HCT116 (cell line): Measurements from ENCODE around the gene REG1A. TPM values are rescaled to one million over a fixed set of nuclear protein-coding genes. Genes with fewer than 3 reads are reported as not detected.

ENCODE experiments used
- ATAC-seq: fragments of 200-7000 bp; cut with Tn5 transposase; 2 replicates; pipeline ENCODE4 v1.9.1; 2020; ENCODE audit warnings: mild to moderate bottlenecking, moderate library complexity
- BruUV-seq: library from RNA; stranded (reverse); fragments of 400-500 nt; replicated peaks from 2 replicates; lab custom pipeline; 2021; lab: Mats Ljungman, UMichigan
- CTCF ChIA-PET: fragments of 300-600 bp; sonication (Branson Sonifier 250); formaldehyde crosslinking; loops from one replicate; lab custom pipeline; 2021; ENCODE audit warnings: antibody characterized with exemption; lab: Charles Lee
- POLR2A ChIA-PET: fragments of 300-600, 350-600 bp; sonication (Branson Sonifier 250); formaldehyde crosslinking; loops from one replicate; lab custom pipeline; 2021; ENCODE audit warnings: antibody characterized with exemption; lab: Charles Lee
- RAD21 ChIA-PET, 2 experiments: fragments of 300-600 bp; sonication (Branson Sonifier 250); formaldehyde crosslinking; loops; one replicate each; lab custom pipeline; 2023; ENCODE audit warnings: low total read pairs in 2 of 2; ENCODE audit not compliant: uncharacterized antibody in 2 of 2, unreplicated experiment in 2 of 2, low non-redundant PET in 1 of 2; lab: Charles Lee
- DNase-seq: peaks from one replicate; pipeline ENCODE4 v3.0.0-alpha.2; 2010; ENCODE audit warnings: low read depth, low spot score
- H2AFZ ChIP-seq: fragments of 200-600 bp; shearing (Covaris generic), sonication (generic); 2 replicates; pipeline ENCODE4 v1.6.1; 2017; ENCODE audit warnings: low read depth, mixed run types, mixed read lengths, antibody characterized with exemption, low read length; ENCODE audit not compliant: poor library complexity, severe bottlenecking
- H3K27ac ChIP-seq: 2 replicates; pipeline ENCODE4 v1.5.1; 2012; ENCODE audit warnings: low read depth, low read length
- H3K27me3 ChIP-seq: fragments of 200-600 bp; sonication (generic); 2 replicates; pipeline ENCODE4 v1.6.1; 2016; ENCODE audit warnings: mixed run types, low read length, mixed read lengths; ENCODE audit not compliant: insufficient read depth
- H3K36me3 ChIP-seq, 2 experiments: fragments of 200-500 bp in 1 of 2; fragments of 200-600 bp in 1 of 2; sonication (Bioruptor generic) in 1 of 2; sonication (generic) in 1 of 2; 2 replicates each; pipeline versions ENCODE4 v1.5.1 to v1.6.1; 2014 to 2016; ENCODE audit warnings: low read length in 2 of 2, inconsistent platforms in 1 of 2, mixed read lengths in 1 of 2, mixed run types in 1 of 2; ENCODE audit not compliant: insufficient read depth in 2 of 2, control insufficient read depth in 1 of 2
- H3K4me1 ChIP-seq, 2 experiments: fragments of 200-600 bp in 1 of 2; sonication (generic) in 1 of 2; 2 replicates each; pipeline versions ENCODE4 v1.5.1 to v1.6.1; 2012 to 2017; ENCODE audit warnings: low read length in 2 of 2, inconsistent platforms in 1 of 2, mild to moderate bottlenecking in 1 of 2, mixed read lengths in 1 of 2, mixed run types in 1 of 2, moderate library complexity in 1 of 2; ENCODE audit not compliant: insufficient read depth in 2 of 2, control insufficient read depth in 1 of 2
- H3K4me2 ChIP-seq: fragments of 200-600 bp; sonication (generic); 2 replicates; pipeline ENCODE4 v1.6.1; 2017; ENCODE audit warnings: mixed run types, low read length, mixed read lengths
- H3K4me3 ChIP-seq, 2 experiments: fragments of 200-600 bp in 1 of 2; sonication (generic) in 1 of 2; replicated peaks in 1 of 2; 2 replicates each; pipeline ENCODE4 v1.5.1; 2011 to 2016; ENCODE audit warnings: low read length in 2 of 2, control low read depth in 1 of 2, low read depth in 1 of 2, mild to moderate bottlenecking in 1 of 2, mixed read lengths in 1 of 2, mixed run types in 1 of 2
- H3K79me2 ChIP-seq: fragments of 200-600 bp; sonication (generic); 2 replicates; pipeline ENCODE4 v1.6.1; 2017; ENCODE audit warnings: mild to moderate bottlenecking, mixed run types, low read length, moderate library complexity, mixed read lengths; ENCODE audit not compliant: insufficient read depth
- H3K9ac ChIP-seq: fragments of 200-600 bp; sonication (generic); 2 replicates; pipeline ENCODE4 v1.6.1; 2016; ENCODE audit warnings: low read length, mixed read lengths
- H3K9me2 ChIP-seq: fragments of 200-600 bp; sonication (generic), shearing (Covaris generic); 2 replicates; pipeline ENCODE4 v1.6.1; 2017; ENCODE audit warnings: mixed run types, mild to moderate bottlenecking, moderate library complexity; ENCODE audit not compliant: insufficient read depth
- H3K9me3 ChIP-seq, 2 experiments: fragments of 200-500 bp in 1 of 2; fragments of 200-600 bp in 1 of 2; sonication (Bioruptor generic) in 1 of 2; sonication (generic) in 1 of 2; 2 replicates each; pipeline ENCODE4 v1.6.1; 2014 to 2017; ENCODE audit warnings: low read length in 2 of 2, mixed read lengths in 2 of 2, inconsistent platforms in 1 of 2, low read depth in 1 of 2, mild to moderate bottlenecking in 1 of 2, mixed run types in 1 of 2, moderate library complexity in 1 of 2; ENCODE audit not compliant: control insufficient read depth in 1 of 2, insufficient read depth in 1 of 2
- H4K20me1 ChIP-seq: fragments of 200-600 bp; sonication (generic), shearing (Covaris generic); 2 replicates; pipeline ENCODE4 v1.6.1; 2017; ENCODE audit warnings: mixed run types, mild to moderate bottlenecking, moderate library complexity; ENCODE audit not compliant: insufficient read depth
- CBX3 ChIP-seq: IDR thresholded peaks from 2 replicates; pipeline ENCODE4 v1.6.1; 2012; ENCODE audit warnings: low read depth
- CEBPB ChIP-seq: IDR thresholded peaks from 2 replicates; pipeline ENCODE4 v1.6.1; 2012; ENCODE audit warnings: low read depth
- EGR1 ChIP-seq: IDR thresholded peaks from 2 replicates; pipeline ENCODE4 v1.6.1; 2012; ENCODE audit warnings: low read depth
- ELF1 ChIP-seq: IDR thresholded peaks from 2 replicates; pipeline ENCODE4 v1.6.1; 2012; ENCODE audit warnings: low read depth, borderline replicate concordance
- EZH2 ChIP-seq: fragments of 200-600 bp; sonication (generic); IDR thresholded peaks from 2 replicates; pipeline ENCODE4 v1.6.1; 2017; ENCODE audit warnings: antibody characterized with exemption, mixed run types
- FOSL1 ChIP-seq: IDR thresholded peaks from 2 replicates; pipeline ENCODE4 v1.6.1; 2012; ENCODE audit warnings: low read depth
- POLR2A ChIP-seq: IDR thresholded peaks from 2 replicates; pipeline ENCODE4 v1.7.0; 2011; ENCODE audit warnings: borderline replicate concordance; ENCODE audit not compliant: insufficient read depth, insufficient read length; ENCODE audit errors: extremely low read depth
- POLR2AphosphoS5 ChIP-seq: IDR thresholded peaks from 2 replicates; pipeline ENCODE4 v1.6.1; 2011; ENCODE audit warnings: mild to moderate bottlenecking, low read depth, low read length, moderate library complexity
- RAD21 ChIP-seq: IDR thresholded peaks from 2 replicates; pipeline ENCODE4 v1.6.1; 2012; ENCODE audit warnings: low read depth, mild to moderate bottlenecking
- SIN3A ChIP-seq: IDR thresholded peaks from 2 replicates; pipeline ENCODE4 v1.6.1; 2012; ENCODE audit warnings: low read depth
- SP1 ChIP-seq: IDR thresholded peaks from 2 replicates; pipeline ENCODE4 v1.6.1; 2012; ENCODE audit warnings: low read depth
- SRF ChIP-seq: IDR thresholded peaks from 2 replicates; pipeline ENCODE4 v1.6.1; 2012; ENCODE audit warnings: low read depth
- TCF7L2 ChIP-seq: IDR thresholded peaks from 2 replicates; pipeline ENCODE4 v1.7.0; 2011; ENCODE audit warnings: borderline replicate concordance, inconsistent platforms; ENCODE audit not compliant: insufficient read depth, insufficient read length; ENCODE audit errors: extremely low read depth
- intact Hi-C: fragments of 100-400 bp; cut with micrococcal nuclease; formaldehyde crosslinking; loops from 2 replicates; pipeline ENCODE4 v1.10.0; 2022
- total RNA-seq: library from RNA; stranded (reverse); gene quantifications from one replicate; pipeline ENCODE4 v1.2.1, GENCODE V29; 2021; ENCODE audit not compliant: unreplicated experiment
- TF ChIP-seq, protein P1 (sequence below): IDR thresholded peaks from 2 replicates; pipeline ENCODE4 v1.6.1; 2012
- TF ChIP-seq, protein P2 (sequence below): IDR thresholded peaks from 2 replicates; pipeline ENCODE4 v1.6.1; 2012; ENCODE audit warnings: low read depth
- TF ChIP-seq, protein P3 (sequence below), 3 experiments: fragments of 200-600 bp in 1 of 3; sonication (generic) in 1 of 3; IDR thresholded peaks in 2 of 3; conservative IDR thresholded peaks in 1 of 3; 2 replicates each; pipeline ENCODE4 v1.5.1; 2012 to 2017; ENCODE audit warnings: low read depth in 2 of 3, low read length in 2 of 3, antibody characterized with exemption in 1 of 3, borderline replicate concordance in 1 of 3, control low read depth in 1 of 3, mild to moderate bottlenecking in 1 of 3, mixed read lengths in 1 of 3, mixed run types in 1 of 3, moderate library complexity in 1 of 3; ENCODE audit not compliant: insufficient read depth in 1 of 3
- TF ChIP-seq, protein P4 (sequence below): IDR thresholded peaks from 2 replicates; pipeline ENCODE4 v1.6.1; 2011; ENCODE audit warnings: mild to moderate bottlenecking, low read length, moderate library complexity; ENCODE audit not compliant: insufficient replicate concordance; ENCODE audit errors: extremely low read depth

REG1A gene
- total RNA-seq, 1 experiment from 2014 or later, result 5.2 TPM

DNA sequence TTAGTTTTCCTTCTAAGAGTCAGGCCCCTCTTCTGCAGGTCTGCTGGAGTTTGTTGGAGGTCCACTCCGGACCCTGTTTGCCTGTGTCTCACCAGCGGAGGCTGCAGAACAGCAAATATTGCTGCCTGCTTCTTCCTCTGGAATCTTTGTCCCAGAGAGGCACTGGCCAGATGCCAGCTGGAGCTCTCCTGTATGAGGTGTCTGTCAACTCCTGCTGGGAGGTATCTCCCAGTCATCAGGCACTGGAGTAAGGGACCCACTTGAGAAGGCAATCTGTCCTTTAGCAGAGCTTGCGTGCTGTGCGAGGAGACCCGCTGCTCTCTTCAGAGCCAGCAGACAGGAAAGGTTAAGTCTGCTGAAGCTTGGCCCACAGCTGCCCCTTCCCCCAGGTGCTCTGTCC, 37.3 kb upstream of the REG1A start (continued):
- TF ChIP-seq, protein P1, sequence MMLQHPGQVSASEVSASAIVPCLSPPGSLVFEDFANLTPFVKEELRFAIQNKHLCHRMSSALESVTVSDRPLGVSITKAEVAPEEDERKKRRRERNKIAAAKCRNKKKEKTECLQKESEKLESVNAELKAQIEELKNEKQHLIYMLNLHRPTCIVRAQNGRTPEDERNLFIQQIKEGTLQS, result no peak
- no peak for TF ChIP-seq POLR2AphosphoS5
- no peak for TF ChIP-seq SP1
- no peak for TF ChIP-seq SRF
- TF ChIP-seq, all 23 proteins: peak for 0

DNA sequence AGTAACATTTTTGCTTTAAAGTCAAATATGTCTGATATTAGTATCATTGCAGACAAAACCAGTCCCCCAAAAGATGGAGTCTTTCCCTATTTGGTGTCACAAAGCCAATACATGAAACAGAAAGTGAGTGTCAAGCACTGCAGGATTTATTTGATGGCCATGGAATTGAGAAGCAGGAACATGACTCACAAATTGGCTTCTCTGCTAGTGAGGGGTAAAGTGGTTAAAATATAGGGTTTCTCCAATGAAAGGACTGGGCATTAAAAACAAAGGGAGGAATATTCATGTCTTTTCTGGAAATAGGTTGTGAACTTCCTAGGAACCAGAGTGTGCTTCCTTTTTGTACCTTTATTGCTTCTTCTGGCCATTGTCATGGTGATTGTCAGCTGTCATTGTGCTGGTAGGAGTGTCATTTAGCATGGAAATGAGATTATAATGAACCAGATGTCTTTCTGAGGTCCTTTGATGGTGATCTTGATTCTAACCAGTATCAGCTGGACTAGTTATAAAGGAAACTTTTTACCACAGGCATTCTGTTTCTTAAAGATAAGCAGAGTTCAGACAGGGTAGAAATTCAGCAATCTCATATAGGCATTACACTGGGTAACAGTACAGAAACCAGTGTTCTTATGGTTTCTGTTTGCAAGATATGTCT, 36.6 kb upstream of the REG1A start:
- DNase-seq (no peak), ATAC-seq (no peak)
- no TSS peak for BruUV-seq
- Histone ChIP-seq H3K79me2 (no peaks in the 10 kb centered on the region), H4K20me1 (no peaks in the 10 kb centered on the region), H3K4me1 (no peaks in the 10 kb centered on the region), H3K27me3 (no peaks in the 10 kb centered on the region), H3K4me2 (no peak overlapping the region), H3K9ac (no peak overlapping the region), H3K9me3 (peaks cover 8 to 20% of the 10 kb centered on the region in 2 experiments; a peak in 2 of 4 replicates), H3K4me3 (no peak overlapping the region), H3K9me2 (no peaks in the 10 kb centered on the region), H2AFZ (no peak overlapping the region), H3K36me3 (no peaks in the 10 kb centered on the region), H3K27ac (no peak overlapping the region)
- ChIA-PET RAD21 (no interaction called here), POLR2A (no interaction called here), CTCF (no interaction called here)
- intact Hi-C loops, result no loop called here
- TF ChIP-seq TCF7L2 (no peak), FOSL1 (no peak), EGR1 (no peak), SRF (no peak), ELF1 (no peak), POLR2A (no peak), POLR2AphosphoS5 (no peak), EZH2 (no peak), SIN3A (no peak), RAD21 (no peak), CEBPB (no peak), CBX3 (no peak), SP1 (no peak)
- TF ChIP-seq, protein P2, sequence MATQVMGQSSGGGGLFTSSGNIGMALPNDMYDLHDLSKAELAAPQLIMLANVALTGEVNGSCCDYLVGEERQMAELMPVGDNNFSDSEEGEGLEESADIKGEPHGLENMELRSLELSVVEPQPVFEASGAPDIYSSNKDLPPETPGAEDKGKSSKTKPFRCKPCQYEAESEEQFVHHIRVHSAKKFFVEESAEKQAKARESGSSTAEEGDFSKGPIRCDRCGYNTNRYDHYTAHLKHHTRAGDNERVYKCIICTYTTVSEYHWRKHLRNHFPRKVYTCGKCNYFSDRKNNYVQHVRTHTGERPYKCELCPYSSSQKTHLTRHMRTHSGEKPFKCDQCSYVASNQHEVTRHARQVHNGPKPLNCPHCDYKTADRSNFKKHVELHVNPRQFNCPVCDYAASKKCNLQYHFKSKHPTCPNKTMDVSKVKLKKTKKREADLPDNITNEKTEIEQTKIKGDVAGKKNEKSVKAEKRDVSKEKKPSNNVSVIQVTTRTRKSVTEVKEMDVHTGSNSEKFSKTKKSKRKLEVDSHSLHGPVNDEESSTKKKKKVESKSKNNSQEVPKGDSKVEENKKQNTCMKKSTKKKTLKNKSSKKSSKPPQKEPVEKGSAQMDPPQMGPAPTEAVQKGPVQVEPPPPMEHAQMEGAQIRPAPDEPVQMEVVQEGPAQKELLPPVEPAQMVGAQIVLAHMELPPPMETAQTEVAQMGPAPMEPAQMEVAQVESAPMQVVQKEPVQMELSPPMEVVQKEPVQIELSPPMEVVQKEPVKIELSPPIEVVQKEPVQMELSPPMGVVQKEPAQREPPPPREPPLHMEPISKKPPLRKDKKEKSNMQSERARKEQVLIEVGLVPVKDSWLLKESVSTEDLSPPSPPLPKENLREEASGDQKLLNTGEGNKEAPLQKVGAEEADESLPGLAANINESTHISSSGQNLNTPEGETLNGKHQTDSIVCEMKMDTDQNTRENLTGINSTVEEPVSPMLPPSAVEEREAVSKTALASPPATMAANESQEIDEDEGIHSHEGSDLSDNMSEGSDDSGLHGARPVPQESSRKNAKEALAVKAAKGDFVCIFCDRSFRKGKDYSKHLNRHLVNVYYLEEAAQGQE, result no peak
- TF ChIP-seq, protein P3, sequence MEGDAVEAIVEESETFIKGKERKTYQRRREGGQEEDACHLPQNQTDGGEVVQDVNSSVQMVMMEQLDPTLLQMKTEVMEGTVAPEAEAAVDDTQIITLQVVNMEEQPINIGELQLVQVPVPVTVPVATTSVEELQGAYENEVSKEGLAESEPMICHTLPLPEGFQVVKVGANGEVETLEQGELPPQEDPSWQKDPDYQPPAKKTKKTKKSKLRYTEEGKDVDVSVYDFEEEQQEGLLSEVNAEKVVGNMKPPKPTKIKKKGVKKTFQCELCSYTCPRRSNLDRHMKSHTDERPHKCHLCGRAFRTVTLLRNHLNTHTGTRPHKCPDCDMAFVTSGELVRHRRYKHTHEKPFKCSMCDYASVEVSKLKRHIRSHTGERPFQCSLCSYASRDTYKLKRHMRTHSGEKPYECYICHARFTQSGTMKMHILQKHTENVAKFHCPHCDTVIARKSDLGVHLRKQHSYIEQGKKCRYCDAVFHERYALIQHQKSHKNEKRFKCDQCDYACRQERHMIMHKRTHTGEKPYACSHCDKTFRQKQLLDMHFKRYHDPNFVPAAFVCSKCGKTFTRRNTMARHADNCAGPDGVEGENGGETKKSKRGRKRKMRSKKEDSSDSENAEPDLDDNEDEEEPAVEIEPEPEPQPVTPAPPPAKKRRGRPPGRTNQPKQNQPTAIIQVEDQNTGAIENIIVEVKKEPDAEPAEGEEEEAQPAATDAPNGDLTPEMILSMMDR (IDR thresholded peaks at IDR 0.05 in 2 of 3, conservative IDR thresholded peaks at IDR 0.05 in 1 of 3; ENCODE audit: borderline replicate concordance in 1 of 3, insufficient read depth in 1 of 3, low read depth in 2 of 3, low read length in 2 of 3), result no peak
- TF ChIP-seq, protein P1, result no peak
- TF ChIP-seq, protein P4, sequence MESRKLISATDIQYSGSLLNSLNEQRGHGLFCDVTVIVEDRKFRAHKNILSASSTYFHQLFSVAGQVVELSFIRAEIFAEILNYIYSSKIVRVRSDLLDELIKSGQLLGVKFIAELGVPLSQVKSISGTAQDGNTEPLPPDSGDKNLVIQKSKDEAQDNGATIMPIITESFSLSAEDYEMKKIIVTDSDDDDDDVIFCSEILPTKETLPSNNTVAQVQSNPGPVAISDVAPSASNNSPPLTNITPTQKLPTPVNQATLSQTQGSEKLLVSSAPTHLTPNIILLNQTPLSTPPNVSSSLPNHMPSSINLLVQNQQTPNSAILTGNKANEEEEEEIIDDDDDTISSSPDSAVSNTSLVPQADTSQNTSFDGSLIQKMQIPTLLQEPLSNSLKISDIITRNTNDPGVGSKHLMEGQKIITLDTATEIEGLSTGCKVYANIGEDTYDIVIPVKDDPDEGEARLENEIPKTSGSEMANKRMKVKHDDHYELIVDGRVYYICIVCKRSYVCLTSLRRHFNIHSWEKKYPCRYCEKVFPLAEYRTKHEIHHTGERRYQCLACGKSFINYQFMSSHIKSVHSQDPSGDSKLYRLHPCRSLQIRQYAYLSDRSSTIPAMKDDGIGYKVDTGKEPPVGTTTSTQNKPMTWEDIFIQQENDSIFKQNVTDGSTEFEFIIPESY, result no peak
